B cell (primary cell): Measurements from ENCODE around the gene SKIC8.

Experiments used
- CTCF ChIP-seq: fragments of 200-600 bp; IDR thresholded peaks from one replicate; pipeline ENCODE4 v1.8.0; 2022; ENCODE audit warnings: antibody characterized with exemption, mild to moderate bottlenecking
- EZH2 ChIP-seq: IDR thresholded peaks from 2 replicates; pipeline ENCODE4 v1.6.1; 2012; ENCODE audit warnings: borderline replicate concordance, low read depth, mild to moderate bottlenecking, moderate library complexity, low read length; ENCODE audit not compliant: insufficient read depth, poor library complexity, severe bottlenecking

DNA sequence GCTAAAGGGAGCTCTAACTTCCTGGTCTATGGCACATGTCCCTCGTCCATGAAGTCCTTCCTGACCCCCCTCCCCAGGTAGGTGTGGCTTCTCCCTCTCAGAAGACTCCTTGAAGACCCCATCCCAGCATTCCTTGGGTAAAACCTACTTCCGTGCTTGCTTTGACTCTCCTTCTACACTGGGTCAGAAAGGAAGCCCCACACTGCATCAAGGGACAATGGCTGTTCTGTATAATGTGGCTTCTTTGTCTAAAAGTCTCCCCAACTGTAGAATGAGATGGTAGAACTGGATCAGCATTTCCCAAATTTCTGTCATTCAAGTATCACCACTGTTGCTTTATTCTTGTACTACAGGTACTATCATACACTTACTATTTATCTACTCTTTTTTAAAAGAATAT is 38.9 kb downstream of the SKIC8 start:
- TF ChIP-seq CTCF, result no peak
- no peak for TF ChIP-seq EZH2
